Ascending aorta (tissue), 2 donors: ENCODE results near the gene IL4I1. TPM values are rescaled to one million over a fixed set of nuclear protein-coding genes. Genes with fewer than 3 reads are reported as not detected.

ENCODE experiments used
- DNase-seq, 2 donors: peaks; one replicate each; pipeline ENCODE4 v3.0.0-alpha.2; 2019; ENCODE audit warnings: low spot score in 2 of 2
- H3K27ac ChIP-seq, 2 donors: fragments of 200-600 bp; sonication (generic); one replicate each; pipeline ENCODE4 v1.5.1; 2016 to 2017; ENCODE audit warnings: mild to moderate bottlenecking in 1 of 2
- H3K27me3 ChIP-seq: fragments of 200-600 bp; sonication (generic); one replicate; pipeline ENCODE4 v1.5.1; 2017
- H3K36me3 ChIP-seq, 2 donors: fragments of 200-600 bp; sonication (generic); one replicate each; pipeline ENCODE4 v1.5.1; 2016
- H3K4me1 ChIP-seq, 2 donors: fragments of 200-600 bp; sonication (generic); one replicate each; pipeline ENCODE4 v1.5.1; 2016 to 2017; ENCODE audit warnings: mild to moderate bottlenecking in 1 of 2
- H3K4me3 ChIP-seq, 2 donors: fragments of 200-600 bp; sonication (generic); one replicate each; pipeline ENCODE4 v1.5.1; 2016 to 2017; ENCODE audit warnings: mild to moderate bottlenecking in 1 of 2
- H3K9me3 ChIP-seq, 2 donors: fragments of 200-600 bp; sonication (generic); one replicate each; pipeline ENCODE4 v1.5.1; 2016
- intact Hi-C: fragments of 100-400 bp; cut with DNase I; formaldehyde crosslinking; loops from one replicate; pipeline ENCODE4 v1.15.1; 2023
- total RNA-seq: library from RNA; depleted of rRNA; stranded (reverse); fragments of >200 nt; gene quantifications from one replicate; pipeline ENCODE4 v1.1.0, GENCODE V29; 2016
- TF ChIP-seq, protein P1 (sequence below), 3 experiments: fragments of 200-600 bp in 2 of 3; fragments of 450-650 bp in 1 of 3; sonication (generic) in 2 of 3; IDR thresholded peaks; one replicate each; pipeline ENCODE4 v1.5.1; 2016 to 2019; ENCODE audit warnings: antibody characterized with exemption in 3 of 3, mild to moderate bottlenecking in 1 of 3, moderate library complexity in 1 of 3

IL4I1 gene
- total RNA-seq, 1 donor from 2014 or later = 0.96 TPM

DNA sequence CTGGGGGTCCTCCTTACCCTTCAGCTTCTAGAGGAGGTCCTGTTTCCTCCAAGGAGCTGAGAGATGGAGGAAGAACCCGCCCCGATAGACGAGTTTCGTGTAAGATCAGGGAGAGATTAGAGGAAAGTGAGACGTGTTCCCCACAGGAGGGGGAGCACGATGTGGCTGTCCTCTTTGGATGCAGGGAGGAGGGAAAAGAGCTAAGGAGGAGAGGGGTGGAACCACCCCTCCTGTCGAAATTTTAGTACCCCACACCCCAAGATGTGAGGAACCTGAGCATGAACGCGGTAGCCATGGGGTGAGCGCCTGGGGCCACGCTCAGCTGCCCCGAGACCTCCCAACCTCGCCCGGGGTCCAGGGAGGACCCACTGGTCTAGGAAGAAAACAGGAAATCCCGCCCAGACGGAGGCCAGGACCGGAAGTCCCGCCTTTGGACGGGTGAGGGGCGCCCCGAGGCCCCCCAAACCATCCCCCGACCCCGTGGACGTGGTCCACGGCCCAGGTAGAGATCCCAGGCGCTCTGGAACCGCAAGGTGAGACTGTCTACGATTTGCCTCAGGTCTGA lies 20.7 kb downstream of the IL4I1 start:
- intact Hi-C loops = loop anchor here (1.0 to 2.0 kb wide), 5 partner anchors 9 to 501 kb away; partner anchors contain the start of genes ATF5, NR1H2, NUP62 and PNKP
- Histone ChIP-seq H3K4me1 (peaks cover 11 to 23% of the 10 kb centered on the region in 2 donors), H3K27ac (peak overlapping the region; percentile 99), H3K9me3 (no peaks in the 10 kb centered on the region), H3K4me3 (peak overlapping the region; percentile 85 to 100), H3K27me3 (no peaks in the 10 kb centered on the region), H3K36me3 (peaks cover 19 to 24% of the 10 kb centered on the region in 2 donors)
- peak in 1 of 2 donors; percentile 81 for DNase-seq
- TF ChIP-seq, protein P1, sequence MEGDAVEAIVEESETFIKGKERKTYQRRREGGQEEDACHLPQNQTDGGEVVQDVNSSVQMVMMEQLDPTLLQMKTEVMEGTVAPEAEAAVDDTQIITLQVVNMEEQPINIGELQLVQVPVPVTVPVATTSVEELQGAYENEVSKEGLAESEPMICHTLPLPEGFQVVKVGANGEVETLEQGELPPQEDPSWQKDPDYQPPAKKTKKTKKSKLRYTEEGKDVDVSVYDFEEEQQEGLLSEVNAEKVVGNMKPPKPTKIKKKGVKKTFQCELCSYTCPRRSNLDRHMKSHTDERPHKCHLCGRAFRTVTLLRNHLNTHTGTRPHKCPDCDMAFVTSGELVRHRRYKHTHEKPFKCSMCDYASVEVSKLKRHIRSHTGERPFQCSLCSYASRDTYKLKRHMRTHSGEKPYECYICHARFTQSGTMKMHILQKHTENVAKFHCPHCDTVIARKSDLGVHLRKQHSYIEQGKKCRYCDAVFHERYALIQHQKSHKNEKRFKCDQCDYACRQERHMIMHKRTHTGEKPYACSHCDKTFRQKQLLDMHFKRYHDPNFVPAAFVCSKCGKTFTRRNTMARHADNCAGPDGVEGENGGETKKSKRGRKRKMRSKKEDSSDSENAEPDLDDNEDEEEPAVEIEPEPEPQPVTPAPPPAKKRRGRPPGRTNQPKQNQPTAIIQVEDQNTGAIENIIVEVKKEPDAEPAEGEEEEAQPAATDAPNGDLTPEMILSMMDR (IDR thresholded peaks at IDR 0.05) = no peak

DNA sequence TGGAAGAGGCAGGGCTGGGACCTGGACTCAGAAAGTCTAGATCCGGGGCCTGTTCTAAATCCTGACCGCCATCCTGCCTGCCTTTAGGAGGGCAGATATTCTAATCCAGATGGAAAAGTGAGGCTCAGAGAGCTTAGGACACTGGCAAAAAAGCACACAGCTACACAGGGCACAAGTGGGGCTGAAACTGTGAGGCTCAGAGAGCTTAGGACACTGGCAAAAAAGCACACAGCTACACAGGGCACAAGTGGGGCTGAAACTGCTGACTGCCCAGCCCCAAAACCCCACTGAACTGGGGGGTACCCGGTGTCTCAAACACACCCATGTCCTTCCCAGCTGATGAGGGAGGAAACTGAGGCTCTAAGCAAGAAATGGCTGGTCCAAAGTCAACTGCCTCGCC lies 21.5 kb downstream of the IL4I1 start:
- TF ChIP-seq, protein P1 (IDR thresholded peaks at IDR 0.05) = no peak
- no peak for DNase-seq
- H3K36me3 ChIP-seq = peaks cover 11 to 18% of the 10 kb centered on the region in 2 donors
- H3K4me1 ChIP-seq = peaks cover 11 to 29% of the 10 kb centered on the region in 2 donors
- no peaks in the 10 kb centered on the region for H3K27me3 ChIP-seq
- H3K4me3 ChIP-seq = peak overlapping the region; percentile 85 to 100
- intact Hi-C loops = no loop called here
- H3K27ac ChIP-seq = peak overlapping the region; percentile 99
- no peaks in the 10 kb centered on the region for H3K9me3 ChIP-seq

DNA sequence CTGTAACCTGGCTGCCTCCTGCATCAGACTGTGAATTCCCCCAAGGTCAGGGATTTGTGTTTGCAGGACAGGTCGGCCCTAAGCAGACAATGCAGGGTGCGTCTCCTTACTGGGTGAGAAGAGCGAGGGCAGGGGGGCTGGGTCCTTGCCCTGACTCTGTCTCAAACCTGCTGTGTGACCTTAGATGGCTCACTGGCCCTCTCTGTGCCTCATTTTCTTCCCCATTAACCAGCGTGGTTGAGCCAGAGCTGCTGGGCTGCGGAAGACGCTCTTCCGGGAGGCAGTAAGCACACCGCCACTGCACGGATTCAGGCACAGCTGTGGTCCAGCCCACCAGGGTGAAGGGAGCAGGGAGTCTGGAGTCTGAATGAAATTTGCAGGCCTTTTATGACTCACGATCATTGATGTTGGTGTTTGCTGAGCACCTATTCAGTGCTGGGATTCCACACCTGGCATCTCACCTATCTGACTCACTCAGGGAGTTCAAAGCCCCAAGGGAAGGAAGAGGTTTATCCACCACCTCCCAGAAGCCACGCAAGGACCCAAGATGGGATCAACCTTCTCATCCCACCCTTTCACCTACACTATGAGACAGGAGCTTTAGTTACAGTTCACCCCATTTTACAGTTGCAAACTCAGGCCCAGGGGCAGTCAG lies 22.1 kb downstream of the IL4I1 start:
- intact Hi-C loops = no loop called here
- Histone ChIP-seq H3K4me1 (peaks cover 11 to 33% of the 10 kb centered on the region in 2 donors), H3K36me3 (peaks cover 8 to 12% of the 10 kb centered on the region in 2 donors), H3K9me3 (no peaks in the 10 kb centered on the region), H3K27ac (peak overlapping the region in 1 of 2 donors; percentile 99), H3K4me3 (no peak overlapping the region), H3K27me3 (no peaks in the 10 kb centered on the region)
- no peak for DNase-seq
- TF ChIP-seq, protein P1 (IDR thresholded peaks at IDR 0.05) = no peak

DNA sequence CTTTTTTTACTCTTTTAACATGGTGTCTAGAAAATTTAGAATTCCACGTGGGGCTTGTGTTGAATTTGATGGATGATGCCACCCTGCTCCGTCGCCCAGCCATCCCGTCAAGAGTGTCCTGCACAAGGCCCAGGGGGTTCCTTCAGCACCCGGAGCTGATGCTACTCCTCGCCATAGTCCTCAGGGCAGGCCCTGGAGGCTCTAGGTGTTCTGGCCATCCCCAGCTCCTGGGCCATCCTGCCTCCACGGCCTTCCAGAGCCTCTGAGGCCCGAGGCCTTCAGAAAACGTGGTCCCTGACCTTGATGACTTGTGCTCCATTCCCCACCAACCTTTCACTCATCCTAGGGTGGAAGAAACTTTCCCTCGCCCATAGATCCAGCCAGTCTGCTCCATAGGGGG lies 22.9 kb downstream of the IL4I1 start:
- Histone ChIP-seq H3K27ac (no peak overlapping the region), H3K4me3 (no peak overlapping the region), H3K36me3 (peaks cover under 1 to 6% of the 10 kb centered on the region in 2 donors), H3K9me3 (no peaks in the 10 kb centered on the region), H3K27me3 (no peaks in the 10 kb centered on the region), H3K4me1 (peaks cover 8 to 30% of the 10 kb centered on the region in 2 donors)
- DNase-seq = no peak
- TF ChIP-seq, protein P1 (IDR thresholded peaks at IDR 0.05) = no peak
- intact Hi-C loops = no loop called here

DNA sequence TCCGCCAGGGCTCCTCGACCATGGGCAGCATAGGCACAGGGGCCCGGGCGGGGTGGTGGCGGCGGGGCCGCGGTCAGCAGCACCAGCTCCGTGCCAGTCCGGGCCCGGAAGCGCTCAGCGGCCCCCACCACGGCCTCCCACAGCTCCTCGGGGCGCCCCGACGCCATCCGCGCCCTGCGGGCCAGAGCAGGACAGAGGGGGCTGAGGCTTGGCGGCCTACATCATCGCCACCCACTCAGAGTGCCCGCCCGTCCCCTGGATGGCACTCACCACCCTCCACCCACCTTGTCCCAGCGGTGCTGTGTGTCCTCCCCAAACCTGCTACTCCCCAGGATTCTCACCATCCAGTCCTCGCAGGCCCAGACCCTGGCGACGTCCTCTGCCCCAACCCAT lies 23.6 kb downstream of the IL4I1 start:
- TF ChIP-seq, protein P1 (IDR thresholded peaks at IDR 0.05) = no peak
- no peak for DNase-seq
- Histone ChIP-seq H3K27me3 (no peaks in the 10 kb centered on the region), H3K27ac (no peak overlapping the region), H3K36me3 (peaks cover 0 to 6% of the 10 kb centered on the region in 2 donors), H3K9me3 (no peaks in the 10 kb centered on the region), H3K4me3 (no peak overlapping the region), H3K4me1 (peaks cover 4 to 29% of the 10 kb centered on the region in 2 donors)
- intact Hi-C loops = no loop called here
